SKM-1 treated with dmso at 0.1 percent for 144 hours (cell line): ENCODE data around the gene AMH.
A peak's percentile ranks its signal among the peaks of the same experiment; 100 is the strongest.

Experiments
- DNase-seq: peaks from one replicate; lab custom pipeline; 2025; ENCODE audit not compliant: unreplicated experiment; lab: John Stamatoyannopoulos, UW

The AMH gene

DNA sequence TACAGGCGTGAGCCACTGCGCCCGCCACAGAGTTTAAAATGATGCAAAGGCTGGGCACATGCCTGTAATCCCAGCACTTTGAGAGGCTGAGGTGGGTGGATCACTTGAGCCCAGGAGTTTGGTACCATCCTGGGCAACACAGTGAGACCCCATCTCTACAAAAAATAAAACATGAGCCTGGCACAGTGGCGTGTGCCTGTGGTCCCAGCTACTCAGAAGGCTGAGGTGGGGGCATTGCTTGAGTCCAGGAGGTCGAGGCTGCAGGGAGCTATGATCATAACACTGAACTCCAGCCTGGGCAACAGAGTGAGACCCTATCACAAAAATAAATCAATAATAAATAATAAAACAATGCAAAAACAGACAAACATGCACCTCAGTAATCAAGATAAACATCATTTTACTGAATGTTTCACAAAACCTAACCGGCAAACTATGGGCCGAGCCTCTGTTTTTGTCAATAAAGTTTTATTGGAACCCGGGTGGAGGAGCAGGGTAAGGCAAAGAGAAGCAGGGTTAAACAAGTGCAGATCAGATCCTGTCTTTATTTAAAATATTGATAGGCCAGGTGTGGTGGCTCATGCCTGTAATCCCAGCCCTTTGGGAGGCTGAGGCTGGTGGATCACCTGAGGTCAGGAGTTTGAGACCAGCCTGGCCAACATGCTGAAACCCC is 34.8 kb downstream of the AMH start:
- DNase-seq, result no peak

DNA sequence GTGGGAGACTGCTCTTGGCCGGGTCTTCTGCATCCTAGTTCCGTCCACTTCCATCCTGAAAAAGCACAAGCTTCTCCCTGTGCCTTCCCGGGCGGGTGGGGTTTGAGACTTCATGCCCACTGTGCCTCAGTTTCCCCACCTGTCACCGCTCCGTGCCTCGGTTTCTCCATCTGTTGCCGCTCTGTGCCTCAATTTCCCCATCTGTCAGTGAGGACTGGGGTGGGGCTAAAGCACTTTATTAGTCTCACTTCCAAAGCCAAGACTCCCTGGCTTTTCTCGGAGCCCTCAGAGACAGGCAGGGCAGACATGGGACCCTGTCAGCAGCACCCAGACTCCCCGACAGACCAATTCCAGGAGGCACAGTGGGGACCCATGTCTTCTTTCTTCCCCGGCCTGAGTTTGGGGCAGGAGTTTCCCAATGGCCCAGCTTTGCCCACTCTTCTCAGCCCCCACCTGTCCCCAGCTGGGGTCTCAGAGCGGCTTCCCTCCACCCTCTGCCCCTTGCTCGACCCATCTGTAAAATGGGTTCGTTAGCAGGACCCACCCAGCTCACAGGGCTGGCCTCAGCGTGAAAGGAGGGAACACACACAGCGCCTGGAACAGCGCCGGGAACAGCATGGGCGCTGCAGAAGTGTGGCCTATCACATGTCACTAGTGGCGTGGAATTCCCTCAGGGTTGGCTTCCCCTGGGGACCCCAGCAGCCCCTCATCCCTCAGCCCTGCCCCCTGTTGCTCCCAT is 37.4 kb downstream of the AMH start:
- no peak for DNase-seq

DNA sequence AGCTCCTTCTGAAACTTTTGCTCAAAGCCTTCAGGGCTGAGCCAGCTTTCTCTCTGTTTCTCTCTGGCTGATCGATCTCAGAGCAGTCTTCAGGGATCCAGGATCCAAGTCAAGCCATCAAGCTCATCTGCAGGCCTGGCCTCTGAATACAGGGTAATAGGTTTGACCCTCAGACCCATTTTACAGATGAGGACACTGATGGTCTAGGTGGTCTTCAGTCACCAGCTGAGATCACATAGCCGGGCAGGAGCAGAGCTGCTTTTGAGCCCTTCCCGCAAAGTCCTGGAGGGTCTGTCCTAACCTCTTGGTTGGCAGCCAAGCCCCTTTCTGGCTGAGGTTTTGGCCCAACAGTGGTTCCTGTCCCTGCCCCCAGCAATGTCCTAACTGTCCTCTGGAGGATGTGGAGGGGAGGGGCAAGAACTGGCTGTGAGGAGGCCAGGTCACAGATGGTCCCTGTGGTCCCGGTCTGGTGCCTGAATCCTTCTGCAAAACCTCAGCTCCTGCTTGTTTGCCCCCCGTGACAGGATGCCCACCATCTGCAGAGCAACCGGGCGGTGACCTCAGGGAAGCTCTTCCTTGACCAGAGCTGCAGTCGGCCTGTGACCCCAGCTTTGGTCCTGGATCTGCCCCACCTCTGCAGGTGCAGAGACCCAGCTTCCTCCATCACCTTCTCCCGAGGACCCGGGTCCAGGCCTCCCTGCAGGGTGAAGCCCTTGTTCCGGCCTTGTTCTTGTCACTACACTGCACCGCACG is 38.6 kb downstream of the AMH start:
- peak; percentile 21 for DNase-seq

DNA sequence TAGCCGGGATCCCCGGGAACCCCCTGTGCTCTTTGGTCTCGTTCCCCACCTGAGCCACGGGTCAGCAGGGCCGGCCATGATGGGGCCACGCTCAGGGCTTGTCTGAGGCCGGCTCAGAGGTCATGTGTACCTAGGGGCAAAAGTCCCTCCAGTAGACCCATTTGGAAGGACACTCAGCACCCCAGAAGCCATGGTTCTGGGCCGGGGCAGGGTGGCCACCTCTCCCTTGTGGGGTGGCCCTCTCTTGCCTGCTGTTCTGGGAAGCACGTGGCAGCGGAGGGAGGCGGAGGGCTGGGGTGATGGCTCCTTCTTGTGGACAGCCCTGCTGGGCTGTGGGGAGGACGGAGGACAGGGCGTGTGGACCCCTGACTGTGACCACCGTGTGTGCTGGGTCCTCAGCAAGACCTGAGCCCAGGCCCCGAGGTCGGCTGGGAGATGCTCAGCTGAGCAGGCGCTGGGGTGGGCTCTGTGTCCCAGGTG is 39.3 kb downstream of the AMH start:
- DNase-seq, result peak; percentile 99

DNA sequence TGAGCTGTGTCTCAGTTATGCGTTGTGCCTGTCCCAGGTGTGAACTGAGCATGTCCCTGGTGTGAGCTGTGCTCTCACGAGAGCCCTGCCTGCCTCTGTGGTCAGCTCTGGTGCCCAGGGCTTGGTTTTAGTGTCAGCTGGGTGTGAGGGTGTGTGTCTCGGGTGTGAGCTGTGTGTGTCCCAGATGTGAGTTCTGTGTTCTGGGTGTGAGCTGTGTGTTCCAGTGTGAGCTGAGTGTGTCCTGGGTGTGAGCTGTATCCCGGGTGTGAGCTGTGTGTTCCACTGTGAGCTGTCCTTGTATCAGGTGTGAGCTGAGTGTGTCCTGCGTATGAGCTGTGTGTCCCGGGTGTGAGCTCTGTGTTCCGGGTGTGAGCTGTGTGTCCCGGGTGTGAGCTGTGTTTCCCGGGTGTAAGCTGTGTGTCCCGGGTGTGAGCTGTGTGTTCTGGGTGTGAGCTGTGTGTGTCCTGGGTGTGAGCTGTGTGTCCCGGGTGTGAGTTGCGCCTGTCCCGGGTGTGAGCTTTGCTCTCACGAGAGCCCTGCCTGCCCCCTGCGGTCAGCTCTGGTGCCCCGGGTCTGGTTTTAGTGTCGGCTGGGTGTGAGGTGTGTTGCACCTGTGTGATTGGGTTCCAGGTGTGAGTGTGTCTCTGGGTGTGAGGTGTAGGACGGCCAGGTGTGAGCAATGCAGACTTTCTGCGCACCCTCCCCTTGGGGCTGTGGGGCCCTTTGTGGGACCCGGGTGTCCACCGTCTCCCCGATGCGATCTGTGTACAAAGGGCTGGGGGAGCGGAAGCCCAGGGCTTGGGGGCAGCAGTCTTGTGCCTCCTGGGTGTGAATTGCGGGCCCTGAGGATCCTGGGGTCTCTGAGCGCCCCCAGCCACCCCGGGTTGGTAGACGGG is 39.9 kb downstream of the AMH start:
- DNase-seq, result no peak

DNA sequence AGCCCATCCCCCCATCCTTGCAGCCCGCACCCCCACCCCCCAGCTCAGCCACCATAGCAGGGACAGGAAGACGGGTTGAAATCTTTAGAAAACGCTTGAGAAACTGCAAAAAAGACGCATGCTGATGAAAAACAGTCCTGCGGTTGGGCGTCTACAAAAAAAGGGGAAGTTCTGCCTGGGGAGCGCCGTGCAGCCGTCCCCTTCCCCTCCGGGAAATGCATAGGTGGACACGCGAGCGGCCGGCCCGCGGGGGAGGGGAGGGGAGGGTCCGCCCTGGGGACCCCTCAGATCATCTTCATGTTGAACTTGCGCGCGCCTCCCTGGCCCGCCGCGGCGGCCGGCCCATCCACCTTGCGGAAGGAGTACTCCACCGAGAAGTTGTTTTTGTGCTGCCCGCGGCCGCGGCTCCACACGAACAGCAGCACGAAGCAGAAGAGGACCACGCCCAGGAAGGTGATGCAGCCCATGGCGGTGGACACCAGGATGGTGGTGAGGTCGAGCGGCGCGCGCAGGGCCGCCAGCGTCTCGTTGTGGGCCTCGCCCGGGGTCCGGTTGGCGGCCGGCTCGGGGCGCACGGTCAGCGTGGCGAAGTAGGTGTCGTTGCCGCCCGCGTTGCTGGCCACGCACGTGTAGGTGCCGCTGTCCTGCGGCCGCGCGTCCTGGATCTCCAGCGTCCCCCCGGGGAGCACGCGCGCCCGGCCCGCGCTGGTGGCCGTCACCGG is 40.8 kb downstream of the AMH start:
- peak; percentile 97 for DNase-seq

DNA sequence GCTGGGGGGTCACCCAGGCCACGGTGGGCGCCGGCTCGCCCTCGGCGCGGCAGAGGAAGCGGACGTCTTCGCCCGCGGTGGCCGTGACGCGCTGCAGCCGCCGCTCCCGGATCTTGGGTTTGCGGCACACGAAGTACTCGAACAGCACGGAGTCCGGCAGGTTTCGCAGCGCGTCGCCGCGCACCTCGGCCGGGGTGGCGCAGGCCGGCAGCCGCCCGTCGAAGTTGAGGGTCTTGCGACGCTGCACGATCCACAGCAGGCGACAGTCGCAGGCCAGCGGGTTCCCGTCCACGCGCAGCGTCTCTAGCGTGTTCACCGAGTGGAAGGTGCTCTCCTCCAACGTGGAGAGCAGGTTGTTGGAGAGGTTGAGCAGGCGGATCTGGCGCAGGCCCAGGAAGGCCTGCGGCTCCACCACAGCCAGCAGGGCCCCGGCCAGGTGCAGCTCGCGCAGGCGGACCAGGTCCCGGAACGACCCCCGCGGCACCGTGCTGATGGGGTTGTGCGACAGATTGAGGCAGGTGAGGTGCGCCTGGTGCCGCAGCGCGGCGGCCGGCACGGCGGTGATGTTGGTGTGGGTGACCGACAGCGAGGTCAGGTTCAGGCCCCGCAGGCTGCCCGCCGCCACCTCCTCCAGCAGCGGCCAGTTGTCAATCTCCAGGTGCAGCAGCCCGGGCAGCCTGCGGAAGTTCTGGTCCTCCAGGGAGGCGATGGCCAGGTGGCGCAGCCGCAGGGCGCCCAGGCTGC is 41.5 kb downstream of the AMH start:
- DNase-seq, result no peak

DNA sequence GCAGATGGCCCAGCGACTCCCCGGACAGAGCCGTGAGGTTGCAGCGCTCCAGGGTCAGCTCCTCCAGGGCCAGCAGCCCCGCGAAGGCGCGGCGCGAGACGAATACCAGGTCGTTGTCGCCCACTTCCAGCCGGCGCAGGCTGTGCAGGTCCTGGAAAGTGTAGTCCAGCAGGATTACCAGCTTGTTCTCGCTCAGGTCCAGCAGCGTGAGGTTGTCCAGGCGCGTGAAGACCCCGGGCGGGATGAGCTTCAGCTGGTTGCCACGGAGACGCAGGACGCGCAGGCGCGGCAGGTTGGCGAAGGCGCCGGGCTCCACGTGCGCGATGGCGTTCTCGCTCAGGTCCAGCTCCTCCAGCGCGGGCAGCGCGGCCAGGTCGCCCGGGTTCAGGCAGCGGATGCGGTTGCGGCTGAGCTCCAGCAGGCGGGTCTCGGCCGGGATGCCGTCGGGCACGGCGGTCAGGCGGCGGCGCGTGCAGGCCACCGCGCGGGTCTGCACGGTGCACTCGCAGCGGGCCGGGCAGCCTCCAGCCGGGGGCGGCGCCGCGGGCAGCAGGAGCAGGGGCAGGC is 42.1 kb downstream of the AMH start:
- no peak for DNase-seq

DNA sequence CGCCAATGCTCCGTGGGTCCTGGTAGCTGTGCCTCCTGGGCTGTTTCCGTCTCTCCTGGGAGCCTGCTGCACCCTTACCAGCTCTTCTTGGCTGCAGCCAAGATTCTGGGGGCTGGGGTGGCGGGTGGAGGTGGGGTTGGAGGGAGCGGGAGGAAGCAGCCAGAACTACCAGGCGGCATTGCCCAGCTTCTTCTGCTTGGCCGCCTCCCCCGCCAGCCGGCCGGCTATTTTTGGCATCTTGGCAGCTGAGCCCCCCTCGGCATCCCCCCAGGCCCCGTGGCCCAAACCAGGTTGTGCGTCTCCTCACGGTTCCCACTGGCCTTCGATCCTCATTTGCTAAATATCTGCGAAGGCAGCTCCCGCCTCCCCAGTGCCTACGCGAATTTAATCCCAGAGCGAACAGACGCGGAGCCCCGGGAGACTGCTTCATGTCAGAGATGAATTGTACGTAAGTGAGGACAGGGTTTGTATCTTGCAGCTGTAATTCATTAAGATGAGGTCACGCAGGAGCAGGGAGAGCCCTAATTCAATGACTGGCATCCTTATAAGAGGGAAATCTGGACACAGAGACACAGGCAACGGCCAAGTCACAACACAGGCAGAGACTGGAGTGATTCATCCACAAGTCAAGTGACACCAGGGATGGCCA is 45.7 kb downstream of the AMH start:
- no peak for DNase-seq

DNA sequence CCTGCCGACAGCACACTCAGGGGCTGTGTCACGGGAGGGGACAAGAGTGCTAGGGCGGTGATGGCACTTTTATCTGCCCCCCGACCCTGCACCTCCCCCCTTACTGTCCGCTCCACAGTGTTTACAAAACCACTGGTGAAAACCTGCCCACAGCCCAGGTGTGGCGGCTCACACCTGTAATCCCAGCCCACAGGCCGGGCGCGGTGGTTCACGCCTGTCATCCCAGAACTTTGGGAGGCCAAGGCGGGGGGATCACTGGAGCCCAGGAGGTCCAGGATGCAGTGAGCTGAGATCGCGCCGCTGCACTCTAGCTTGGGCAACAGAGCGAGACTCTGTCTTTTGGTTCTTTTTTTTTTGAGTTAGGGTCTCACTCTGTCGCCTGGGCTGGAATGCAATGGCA is 47.0 kb downstream of the AMH start:
- DNase-seq, result no peak

DNA sequence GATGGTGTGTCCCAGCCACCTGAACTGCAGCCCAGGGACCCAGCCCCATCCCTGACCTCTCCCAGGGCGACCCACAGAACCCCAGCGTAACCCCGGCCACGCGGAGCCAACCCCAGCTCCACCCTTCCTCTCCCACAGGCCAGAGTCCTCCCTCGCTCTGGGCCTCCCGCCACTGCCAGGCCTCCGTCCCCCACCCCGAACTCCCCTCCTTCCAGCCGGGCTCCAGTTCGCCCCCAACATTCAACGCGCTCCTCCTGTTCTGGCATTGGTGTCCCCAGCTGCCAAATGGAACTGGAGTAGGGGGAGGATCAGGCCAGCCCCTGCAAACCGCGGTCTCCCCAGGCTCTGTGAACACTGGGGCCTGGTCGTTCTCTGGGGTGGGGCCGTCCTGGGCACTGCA is 51.4 kb downstream of the AMH start:
- DNase-seq, result no peak
